HUES64 (cell line): ENCODE results near the gene RAB44.

Experiments used
- H3K27ac ChIP-seq: 2 replicates; pipeline ENCODE4 v1.7.0; 2013; ENCODE audit warnings: low read depth, low read length, inconsistent platforms
- H3K27me3 ChIP-seq: 2 replicates; pipeline ENCODE4 v1.6.1; 2013; ENCODE audit warnings: mild to moderate bottlenecking, low read length; ENCODE audit not compliant: insufficient read depth
- H3K36me3 ChIP-seq: 2 replicates; pipeline ENCODE4 v1.6.1; 2013; ENCODE audit warnings: mild to moderate bottlenecking, low read length; ENCODE audit not compliant: insufficient read depth
- H3K4me1 ChIP-seq: 2 replicates; pipeline ENCODE4 v1.6.1; 2013; ENCODE audit warnings: mild to moderate bottlenecking, low read length, moderate library complexity; ENCODE audit not compliant: insufficient read depth
- H3K4me3 ChIP-seq: 2 replicates; pipeline ENCODE4 v1.5.1; 2013; ENCODE audit warnings: mild to moderate bottlenecking, low read length, moderate library complexity
- H3K9ac ChIP-seq: 2 replicates; pipeline ENCODE4 v1.6.1; 2013; ENCODE audit warnings: mild to moderate bottlenecking, low read depth, low read length
- H3K9me3 ChIP-seq: 2 replicates; pipeline ENCODE4 v1.6.1; 2013; ENCODE audit warnings: low read depth, low read length; ENCODE audit not compliant: insufficient read depth
- WGBS: fragments of 150-250, 120-280 bp; methylation state at CpG from one replicate; pipeline ENCODE4 v1.1.7; 2013; ENCODE audit warnings: missing lambda C conversion rate; 5-methylcytosine and 5-hydroxymethylcytosine counted together

The RAB44 gene

DNA sequence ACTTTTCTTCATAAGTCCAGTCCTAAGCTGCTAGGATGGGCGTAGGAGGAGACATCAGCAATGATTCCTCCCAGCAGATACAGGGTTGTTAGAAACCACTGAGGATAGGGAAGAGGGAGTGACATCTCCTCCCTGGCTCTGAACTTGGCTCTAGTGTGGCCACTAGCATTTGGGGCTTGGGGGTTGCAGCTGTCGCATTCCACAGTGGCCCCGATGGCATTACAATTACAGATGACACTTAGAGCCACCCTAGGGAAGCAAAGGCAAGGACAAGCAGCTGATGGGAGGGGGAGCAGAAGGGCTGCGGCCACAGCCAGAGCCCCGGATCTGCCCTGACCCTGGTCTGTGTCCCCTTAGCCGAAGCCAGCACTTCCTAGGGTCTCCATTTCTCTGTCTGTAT is 28.6 kb upstream of the RAB44 start:
- Histone ChIP-seq H3K9ac (no peak overlapping the region), H3K27me3 (no peaks in the 10 kb centered on the region), H3K27ac (no peak overlapping the region)

DNA sequence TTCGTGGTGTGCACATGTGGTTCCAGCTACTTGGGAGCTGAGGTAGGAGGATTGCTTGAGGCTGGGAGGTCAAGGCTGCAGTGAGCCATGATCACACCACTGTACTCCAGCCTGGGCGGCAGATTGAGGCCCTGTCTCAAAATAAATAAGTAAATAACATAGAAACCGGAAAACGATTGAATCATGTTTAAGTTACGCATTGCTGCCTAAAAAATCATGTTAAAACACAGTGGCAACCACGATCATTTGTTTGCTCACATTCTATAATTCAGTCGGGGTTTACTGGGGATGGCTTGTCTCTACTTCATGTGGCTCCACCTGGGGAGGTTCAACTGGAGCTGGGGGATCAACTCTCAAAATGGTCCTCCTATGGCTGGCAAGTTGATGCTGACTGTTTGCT is 27.4 kb upstream of the RAB44 start:
- no peak overlapping the region for H3K4me3 ChIP-seq
- WGBS: 96% methylated on average over 7 of the region's 7 CpGs
- H3K27me3 ChIP-seq: no peaks in the 10 kb centered on the region
- H3K4me1 ChIP-seq: peaks cover 31% of the 10 kb centered on the region
- H3K9ac ChIP-seq: no peak overlapping the region
- no peaks in the 10 kb centered on the region for H3K36me3 ChIP-seq
- H3K9me3 ChIP-seq: no peaks in the 10 kb centered on the region
- no peak overlapping the region for H3K27ac ChIP-seq

More for the DNA sequence above, 28.6 kb upstream of the RAB44 start:
- no peaks in the 10 kb centered on the region for H3K36me3 ChIP-seq
- H3K4me1 ChIP-seq: peaks cover 31% of the 10 kb centered on the region
- H3K4me3 ChIP-seq: no peak overlapping the region
- H3K9me3 ChIP-seq: no peaks in the 10 kb centered on the region
- 85% methylated on average over 6 of the region's 6 CpGs for WGBS

DNA sequence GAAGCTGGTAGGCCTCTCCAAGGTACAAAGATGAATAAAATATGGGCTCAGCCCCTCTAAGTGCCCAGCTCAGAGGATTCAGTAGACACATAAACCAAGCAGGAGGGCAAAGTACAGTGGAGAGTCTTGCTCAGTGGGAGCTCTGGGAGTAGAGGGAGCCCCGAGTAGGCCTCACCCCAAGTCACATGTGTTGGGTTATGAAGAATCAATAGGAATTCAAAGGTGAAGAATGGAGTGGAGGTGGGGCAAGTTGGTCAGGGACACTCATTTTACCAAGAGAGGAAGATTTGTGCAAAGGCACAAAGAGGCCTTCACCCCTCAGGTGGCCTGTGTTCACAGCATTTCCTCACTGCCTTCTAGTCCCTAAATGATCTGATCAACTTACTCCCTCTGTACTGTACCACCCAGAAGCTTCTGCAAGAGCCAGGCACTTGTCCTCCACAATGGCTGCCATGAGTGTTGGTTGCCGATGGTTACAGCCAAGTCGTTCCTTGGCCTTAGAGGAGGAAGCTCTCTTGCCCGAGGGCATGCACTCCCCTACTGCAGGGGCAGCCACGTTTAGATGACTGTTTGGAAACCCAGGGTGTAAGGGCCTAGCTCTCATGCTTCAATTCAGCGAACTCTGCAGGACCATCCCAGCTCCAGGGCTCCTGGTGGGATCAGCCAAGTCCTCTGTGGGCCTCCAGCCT is 25.8 kb upstream of the RAB44 start:
- Histone ChIP-seq H3K4me1 (peaks cover 31% of the 10 kb centered on the region), H3K9me3 (no peaks in the 10 kb centered on the region), H3K36me3 (no peaks in the 10 kb centered on the region), H3K4me3 (no peak overlapping the region), H3K9ac (no peak overlapping the region), H3K27me3 (no peaks in the 10 kb centered on the region), H3K27ac (no peak overlapping the region)
- WGBS: 70% methylated on average over 6 of the region's 6 CpGs

DNA sequence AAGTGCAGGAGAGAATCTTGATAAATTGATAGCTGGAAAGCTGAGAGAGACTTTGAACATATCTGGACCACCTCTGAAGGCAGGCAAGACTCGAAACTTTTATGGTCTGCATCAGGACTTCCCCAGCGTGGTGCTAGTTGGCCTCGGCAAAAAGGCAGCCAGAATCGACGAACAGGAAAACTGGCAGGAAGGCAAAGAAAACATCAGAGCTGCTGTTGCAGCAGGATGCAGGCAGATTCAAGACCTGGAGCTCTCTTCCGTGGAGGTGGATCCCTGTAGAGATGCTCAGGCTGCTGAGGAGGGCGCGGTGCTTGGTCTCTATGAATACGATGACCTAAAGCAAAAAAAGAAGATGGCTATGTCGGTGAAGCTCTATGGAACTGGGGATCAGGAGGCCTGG is 23.7 kb upstream of the RAB44 start:
- peaks cover 16% of the 10 kb centered on the region for H3K27me3 ChIP-seq
- H3K9ac ChIP-seq: no peak overlapping the region
- H3K4me1 ChIP-seq: peaks cover 32% of the 10 kb centered on the region
- no peak overlapping the region for H3K4me3 ChIP-seq
- H3K36me3 ChIP-seq: no peaks in the 10 kb centered on the region
- no peaks in the 10 kb centered on the region for H3K9me3 ChIP-seq
- WGBS: 86% methylated on average over 10 of the region's 10 CpGs
- no peak overlapping the region for H3K27ac ChIP-seq

DNA sequence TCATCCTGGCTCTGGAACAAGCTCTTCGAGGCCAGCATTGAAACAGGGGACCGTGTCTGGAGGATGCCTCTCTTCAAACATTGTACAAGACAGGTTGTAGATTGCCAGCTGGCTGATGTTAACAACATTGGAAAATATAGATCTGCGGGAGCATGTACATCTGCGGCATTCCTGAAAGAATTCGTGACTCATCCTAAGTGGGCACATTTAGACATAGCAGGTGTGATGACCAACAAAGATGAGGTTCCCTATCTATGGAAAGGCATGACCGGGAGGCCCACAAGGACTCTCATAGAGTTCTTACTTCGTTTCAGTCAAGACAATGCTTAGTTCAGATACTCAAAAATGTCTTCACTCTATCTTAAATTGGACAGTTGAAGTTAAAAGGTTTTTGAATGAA is 22.7 kb upstream of the RAB44 start:
- H3K9ac ChIP-seq: no peak overlapping the region
- no peak overlapping the region for H3K27ac ChIP-seq
- H3K4me3 ChIP-seq: no peak overlapping the region
- peaks cover 25% of the 10 kb centered on the region for H3K4me1 ChIP-seq
- H3K36me3 ChIP-seq: no peaks in the 10 kb centered on the region
- peaks cover 26% of the 10 kb centered on the region for H3K27me3 ChIP-seq
- 94% methylated on average over 7 of the region's 7 CpGs for WGBS
- no peaks in the 10 kb centered on the region for H3K9me3 ChIP-seq

DNA sequence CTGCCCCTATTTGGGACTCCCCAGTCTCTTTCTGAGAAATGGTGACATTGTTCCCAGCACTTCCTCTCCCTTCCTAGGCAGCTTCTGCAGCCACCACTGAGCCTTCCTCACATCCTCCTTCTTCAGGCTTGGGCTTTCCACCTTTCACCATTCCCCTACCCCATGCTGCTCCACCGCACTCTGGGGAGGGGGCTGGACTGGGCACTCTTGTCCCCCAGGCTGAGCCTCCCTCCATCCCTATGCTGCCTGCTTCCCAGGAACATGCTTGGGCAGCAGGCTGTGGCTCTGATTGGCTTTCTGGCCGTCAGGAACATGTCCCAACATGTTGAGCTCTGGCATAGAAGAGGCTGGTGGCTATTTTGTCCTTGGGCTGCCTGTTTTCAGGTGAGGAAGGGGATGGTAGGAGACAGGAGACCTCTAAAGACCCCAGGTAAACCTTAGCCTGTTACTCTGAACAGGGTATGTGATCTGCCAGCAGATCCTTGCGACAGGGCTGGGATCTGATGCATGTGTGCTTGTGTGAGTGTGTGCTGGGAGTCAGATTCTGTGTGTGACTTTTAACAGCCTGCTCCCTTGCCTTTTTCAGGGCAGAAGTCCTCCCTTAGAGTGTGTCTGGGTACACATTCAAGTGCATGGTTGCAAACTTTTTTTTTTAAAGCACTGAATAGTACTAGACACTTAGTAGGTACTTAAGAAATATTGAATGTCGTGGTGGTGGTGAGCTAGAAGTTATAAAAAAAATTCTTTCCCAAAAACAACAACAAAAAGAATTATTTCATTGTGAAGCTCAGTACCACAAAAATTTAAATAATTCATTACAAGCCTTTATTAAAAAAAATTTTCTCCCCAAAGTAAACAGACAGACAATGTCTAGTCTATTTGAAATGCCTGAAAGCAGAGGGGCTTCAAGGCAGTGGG is 21.2 kb upstream of the RAB44 start:
- H3K9me3 ChIP-seq: no peaks in the 10 kb centered on the region
- H3K4me1 ChIP-seq: peaks cover 29% of the 10 kb centered on the region
- H3K27ac ChIP-seq: peak overlapping the region; percentile 27
- H3K36me3 ChIP-seq: no peaks in the 10 kb centered on the region
- peak overlapping the region; percentile 9; the same call in 1 of the 2 replicates for H3K4me3 ChIP-seq
- 56% methylated on average over 3 of the region's 4 CpGs for WGBS
- peak overlapping the region; percentile 73 for H3K9ac ChIP-seq
- H3K27me3 ChIP-seq: peaks cover 37% of the 10 kb centered on the region

DNA sequence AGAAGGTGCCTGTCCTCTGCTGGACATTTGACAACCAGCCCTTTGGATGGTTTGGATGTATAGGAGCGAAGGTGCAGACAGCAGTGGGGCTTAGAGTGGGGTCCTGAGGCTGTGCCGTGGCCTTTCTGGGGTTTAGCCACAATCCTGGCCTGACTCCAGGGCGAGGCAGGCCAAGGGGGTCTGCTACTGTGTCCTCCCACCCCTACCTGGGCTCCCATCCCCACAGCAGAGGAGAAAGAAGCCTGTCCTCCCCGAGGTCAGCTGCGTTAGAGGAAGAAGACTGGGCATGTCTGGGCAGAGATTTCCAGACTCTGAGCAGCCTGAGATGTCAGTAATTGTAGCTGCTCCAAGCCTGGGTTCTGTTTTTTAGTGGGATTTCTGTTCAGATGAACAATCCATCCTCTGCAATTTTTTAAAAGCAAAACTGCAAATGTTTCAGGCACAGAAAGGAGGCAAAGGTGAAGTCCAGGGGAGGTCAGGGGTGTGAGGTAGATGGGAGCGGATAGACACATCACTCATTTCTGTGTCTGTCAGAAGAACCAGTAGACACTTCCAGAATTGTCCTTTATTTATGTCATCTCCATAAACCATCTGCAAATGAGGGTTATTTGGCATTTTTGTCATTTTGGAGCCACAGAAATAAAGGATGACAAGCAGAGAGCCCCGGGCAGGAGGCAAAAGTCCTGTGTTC is 20.4 kb upstream of the RAB44 start:
- Histone ChIP-seq H3K4me3 (no peak overlapping the region; the same call in 1 of the 2 replicates), H3K9ac (peak overlapping the region; percentile 52), H3K27ac (no peak overlapping the region; the same call in 1 of the 2 replicates)

DNA sequence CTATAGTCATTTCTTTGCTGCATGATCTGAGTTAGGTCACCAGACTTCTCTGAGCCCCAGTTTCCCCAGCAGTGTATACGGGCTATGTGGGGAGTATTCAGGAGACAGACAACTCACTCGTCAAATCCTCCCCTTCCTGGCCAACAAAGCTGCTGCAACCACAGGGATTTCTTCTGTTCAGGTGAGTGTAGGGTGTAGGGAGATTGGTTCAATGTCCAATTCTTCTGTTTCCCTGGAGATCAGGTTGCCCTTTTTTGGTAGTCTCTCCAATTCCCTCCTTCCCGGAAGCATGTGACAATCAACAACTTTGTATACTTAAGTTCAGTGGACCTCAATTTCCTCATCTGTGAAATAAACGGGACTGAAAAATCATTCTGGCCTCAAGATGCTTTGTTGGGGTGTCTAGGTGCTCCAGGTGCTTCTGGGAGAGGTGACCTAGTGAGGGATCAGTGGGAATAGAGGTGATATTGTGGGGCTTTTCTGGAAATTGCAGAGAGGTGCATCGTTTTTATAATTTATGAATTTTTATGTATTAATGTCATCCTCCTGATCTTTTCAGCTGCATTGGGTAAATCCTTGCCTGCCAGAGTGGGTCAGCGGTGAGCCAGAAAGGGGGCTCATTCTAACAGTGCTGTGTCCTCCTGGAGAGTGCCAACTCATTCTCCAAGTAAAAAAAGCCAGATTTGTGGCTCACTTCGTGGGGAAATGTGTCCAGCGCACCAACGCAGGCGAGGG is 19.7 kb upstream of the RAB44 start:
- Histone ChIP-seq H3K9ac (peak overlapping the region; percentile 58), H3K4me1 (peaks cover 37% of the 10 kb centered on the region)
- WGBS: 39% methylated on average over 9 of the region's 10 CpGs

More for the DNA sequence above, 20.4 kb upstream of the RAB44 start:
- Histone ChIP-seq H3K27me3 (peaks cover 37% of the 10 kb centered on the region), H3K36me3 (no peaks in the 10 kb centered on the region), H3K4me1 (peaks cover 32% of the 10 kb centered on the region), H3K9me3 (no peaks in the 10 kb centered on the region)
- WGBS: 73% methylated on average over 7 of the region's 7 CpGs

DNA sequence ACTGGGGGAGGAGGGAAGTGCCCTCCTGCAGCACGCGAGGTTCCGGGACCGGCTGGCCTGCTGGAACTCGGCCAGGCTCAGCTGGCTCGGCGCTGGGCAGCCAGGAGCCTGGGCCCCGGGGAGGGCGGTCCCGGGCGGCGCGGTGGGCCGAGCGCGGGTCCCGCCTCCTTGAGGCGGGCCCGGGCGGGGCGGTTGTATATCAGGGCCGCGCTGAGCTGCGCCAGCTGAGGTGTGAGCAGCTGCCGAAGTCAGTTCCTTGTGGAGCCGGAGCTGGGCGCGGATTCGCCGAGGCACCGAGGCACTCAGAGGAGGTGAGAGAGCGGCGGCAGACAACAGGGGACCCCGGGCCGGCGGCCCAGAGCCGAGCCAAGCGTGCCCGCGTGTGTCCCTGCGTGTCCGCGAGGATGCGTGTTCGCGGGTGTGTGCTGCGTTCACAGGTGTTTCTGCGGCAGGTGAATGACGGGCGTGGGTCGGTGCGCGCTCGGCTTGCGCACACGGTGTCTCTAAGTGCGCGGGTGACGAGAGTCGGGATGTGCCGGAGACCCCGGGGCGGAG is 19.1 kb upstream of the RAB44 start, which contains the start of gene CDKN1A:
Gene CDKN1A, plus strand, starts transcription at position 227 of the 555 bp plus-strand sequence. CDS start 5,388 bp downstream, outside the sequence.
- H3K4me1 ChIP-seq: peaks cover 37% of the 10 kb centered on the region
- 1% methylated on average over 63 of the region's 63 CpGs for WGBS
- peak within 1 kb of the TSS; percentile 58 for H3K9ac ChIP-seq
- H3K9me3 ChIP-seq: no peaks in the 10 kb centered on the region
- H3K27me3 ChIP-seq: peaks cover 37% of the 10 kb centered on the region
- peak within 1 kb of the TSS; percentile 72 for H3K4me3 ChIP-seq
- no peak within 1 kb of the TSS; the same call in 1 of the 2 replicates for H3K27ac ChIP-seq
- peaks cover 3% of the 10 kb centered on the region; the same call in 1 of the 2 replicates for H3K36me3 ChIP-seq

More for the DNA sequence above, 19.7 kb upstream of the RAB44 start:
- no peaks in the 10 kb centered on the region for H3K9me3 ChIP-seq
- H3K27ac ChIP-seq: no peak overlapping the region; the same call in 1 of the 2 replicates
- peaks cover 37% of the 10 kb centered on the region for H3K27me3 ChIP-seq
- H3K36me3 ChIP-seq: no peaks in the 10 kb centered on the region
- H3K4me3 ChIP-seq: peak overlapping the region; percentile 72
